Measurements from ENCODE around the gene ZNF217.

DNA sequence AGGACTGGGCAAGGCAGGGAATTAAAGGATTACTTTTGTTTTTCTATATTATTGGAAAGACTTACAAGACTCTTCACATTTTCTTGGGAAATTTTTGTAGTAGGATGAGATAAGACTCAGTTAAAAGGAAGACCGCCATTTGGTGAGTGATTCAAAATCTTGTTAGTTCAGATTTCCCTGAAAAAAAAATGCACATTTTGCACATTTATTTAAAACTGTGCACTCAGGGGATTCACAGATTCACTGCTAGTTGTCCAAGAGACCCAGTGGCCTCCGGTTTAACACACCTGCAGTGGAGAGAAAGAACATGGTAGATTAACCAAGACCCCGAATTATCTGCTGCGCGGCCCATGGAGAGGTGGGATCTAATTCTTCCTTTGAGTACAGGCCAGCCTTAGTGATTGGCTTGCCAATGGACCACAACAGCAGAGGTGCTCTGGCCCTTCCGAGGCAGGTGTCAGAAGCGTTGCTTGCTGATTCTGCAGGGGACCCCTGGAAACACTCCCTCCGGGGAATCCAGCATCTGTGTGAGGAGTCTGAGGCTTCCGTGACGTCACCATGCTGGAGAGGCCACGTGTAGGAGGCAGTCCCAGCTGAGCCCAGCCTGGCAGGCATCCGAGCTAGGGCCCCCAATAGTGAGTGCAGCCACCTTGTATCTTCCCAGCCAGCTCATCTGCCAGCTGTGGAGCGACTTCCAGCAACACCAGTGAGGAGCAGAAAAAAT is 68.9 kb downstream of the ZNF217 start:
- TF ChIP-seq, protein P1, sequence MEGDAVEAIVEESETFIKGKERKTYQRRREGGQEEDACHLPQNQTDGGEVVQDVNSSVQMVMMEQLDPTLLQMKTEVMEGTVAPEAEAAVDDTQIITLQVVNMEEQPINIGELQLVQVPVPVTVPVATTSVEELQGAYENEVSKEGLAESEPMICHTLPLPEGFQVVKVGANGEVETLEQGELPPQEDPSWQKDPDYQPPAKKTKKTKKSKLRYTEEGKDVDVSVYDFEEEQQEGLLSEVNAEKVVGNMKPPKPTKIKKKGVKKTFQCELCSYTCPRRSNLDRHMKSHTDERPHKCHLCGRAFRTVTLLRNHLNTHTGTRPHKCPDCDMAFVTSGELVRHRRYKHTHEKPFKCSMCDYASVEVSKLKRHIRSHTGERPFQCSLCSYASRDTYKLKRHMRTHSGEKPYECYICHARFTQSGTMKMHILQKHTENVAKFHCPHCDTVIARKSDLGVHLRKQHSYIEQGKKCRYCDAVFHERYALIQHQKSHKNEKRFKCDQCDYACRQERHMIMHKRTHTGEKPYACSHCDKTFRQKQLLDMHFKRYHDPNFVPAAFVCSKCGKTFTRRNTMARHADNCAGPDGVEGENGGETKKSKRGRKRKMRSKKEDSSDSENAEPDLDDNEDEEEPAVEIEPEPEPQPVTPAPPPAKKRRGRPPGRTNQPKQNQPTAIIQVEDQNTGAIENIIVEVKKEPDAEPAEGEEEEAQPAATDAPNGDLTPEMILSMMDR (IDR thresholded peaks at IDR 0.05; ENCODE audit: low read depth, low read length) = no peak
- TF ChIP-seq POLR2A (IDR thresholded peaks at IDR 0.05; ENCODE audit: extremely low read depth, insufficient read length) = no peak
- TF ChIP-seq, protein P2, sequence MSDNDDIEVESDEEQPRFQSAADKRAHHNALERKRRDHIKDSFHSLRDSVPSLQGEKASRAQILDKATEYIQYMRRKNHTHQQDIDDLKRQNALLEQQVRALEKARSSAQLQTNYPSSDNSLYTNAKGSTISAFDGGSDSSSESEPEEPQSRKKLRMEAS (IDR thresholded peaks at IDR 0.05; ENCODE audit: low read depth, low read length) = no peak
- TF ChIP-seq MYC (IDR thresholded peaks at IDR 0.05; ENCODE audit: low read depth, low read length) = no peak
